NCI-H82 (cell line): ENCODE data around the gene TRAPPC14.
"Not testable (repeated sequence)": the region's sequence is repeated elsewhere in the genome, so short reads cannot be mapped to it uniquely, and the experiment has no call there.

Experiments used
- DNase-seq: peaks from one replicate; lab custom pipeline; 2025; lab: John Stamatoyannopoulos, UW

TRAPPC14 gene

DNA sequence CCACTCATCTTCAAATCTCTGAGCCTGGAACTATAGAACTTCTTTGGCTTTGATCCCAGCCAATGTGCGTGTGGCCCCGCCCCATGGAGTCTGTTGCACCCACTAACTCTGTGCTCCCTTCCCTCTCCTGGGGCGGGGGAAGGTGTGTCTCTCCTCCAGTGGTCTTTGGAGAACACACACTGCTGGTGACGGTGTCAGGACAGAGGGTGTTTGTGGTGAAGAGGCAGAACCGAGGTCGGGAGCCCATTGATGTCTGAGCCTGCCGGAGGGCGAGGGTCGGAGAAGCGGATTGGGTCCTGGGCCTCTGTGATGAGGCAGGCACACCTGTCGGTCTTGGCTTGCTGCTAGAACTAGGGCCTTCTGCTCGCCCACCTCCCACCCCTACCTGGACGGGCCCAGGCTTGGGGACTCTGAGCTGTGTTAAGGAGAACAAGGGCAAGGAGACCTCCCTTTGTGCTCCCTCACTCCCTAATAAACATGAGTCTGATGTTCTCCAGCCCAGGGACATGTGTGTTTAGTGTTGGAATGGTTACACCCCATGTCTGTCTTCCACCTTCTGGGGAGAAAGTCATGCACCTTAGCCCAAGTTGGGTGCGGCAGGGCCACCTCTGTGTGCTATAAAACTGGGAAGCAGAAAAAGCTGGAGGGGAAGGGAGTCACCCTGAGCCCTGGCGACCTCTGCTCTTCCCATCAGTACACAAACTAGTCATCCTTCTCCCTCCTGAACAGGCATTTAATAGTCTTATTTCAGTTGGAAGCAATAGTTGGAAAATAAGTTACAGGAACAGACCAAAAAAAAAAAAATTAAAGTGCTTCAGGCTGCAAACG lies 4.6 kb downstream of the TRAPPC14 start:
- DNase-seq = no peak

GRCh38 chr7:100152937-100153666 lies 5.4 kb downstream of the TRAPPC14 start:
- no peak for DNase-seq

- no peak for DNase-seq
These were observed 6.1 kb downstream of the TRAPPC14 start for GRCh38 chr7:100152404-100152803.

GRCh38 chr7:100148559-100149328 lies 9.8 kb downstream of the TRAPPC14 start, which contains the start of gene LAMTOR4:
Gene LAMTOR4, plus strand, starts transcription at chr7:100148918. Its CDS starts 55 bp downstream, at chr7:100148973.
- peak; percentile 100 for DNase-seq

- DNase-seq = no peak
These were observed 10.3 kb downstream of the TRAPPC14 start for GRCh38 chr7:100148225-100148558.

DNA sequence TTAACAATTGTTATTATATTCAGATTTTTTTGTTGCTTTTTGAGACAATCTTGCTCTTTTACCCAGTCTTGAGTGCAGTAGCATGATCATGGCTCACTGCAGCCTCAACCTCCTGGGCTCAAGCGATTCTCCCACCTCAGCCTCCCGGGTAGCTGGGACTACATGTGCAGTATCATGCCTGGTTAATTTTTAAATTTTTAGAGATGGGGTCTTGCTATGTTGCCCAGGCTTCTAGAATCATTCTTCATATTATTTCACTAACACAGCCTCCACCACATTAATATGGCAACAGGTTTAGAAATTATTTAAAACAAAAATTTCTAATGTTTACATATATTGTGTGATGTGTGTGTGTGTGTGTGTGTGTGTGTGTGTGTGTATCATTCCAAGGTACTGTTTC lies 11.2 kb downstream of the TRAPPC14 start:
- DNase-seq = no peak

DNA sequence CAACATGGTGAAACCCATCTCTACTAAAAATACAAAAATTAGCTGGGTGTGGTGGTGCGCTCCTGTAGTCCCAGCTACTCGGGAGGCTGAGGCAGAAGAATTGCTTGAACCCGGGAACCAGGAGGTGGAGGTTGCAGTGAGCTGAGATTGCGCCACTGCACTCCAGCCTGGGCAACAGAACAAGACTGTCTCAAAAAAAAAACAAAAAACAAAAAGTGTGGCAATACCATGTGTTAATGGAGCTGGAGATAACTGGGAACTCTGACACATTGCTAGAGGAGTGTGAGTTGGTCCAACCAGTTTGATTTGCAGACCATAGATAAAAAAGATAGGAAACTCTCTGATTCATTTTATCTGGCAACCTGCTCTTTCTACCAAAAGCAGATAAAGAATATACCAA lies 12.2 kb downstream of the TRAPPC14 start:
- not testable (repeated sequence) for DNase-seq

- no peak for DNase-seq
These were observed 16.1 kb downstream of the TRAPPC14 start for GRCh38 chr7:100142461-100142860.

DNA sequence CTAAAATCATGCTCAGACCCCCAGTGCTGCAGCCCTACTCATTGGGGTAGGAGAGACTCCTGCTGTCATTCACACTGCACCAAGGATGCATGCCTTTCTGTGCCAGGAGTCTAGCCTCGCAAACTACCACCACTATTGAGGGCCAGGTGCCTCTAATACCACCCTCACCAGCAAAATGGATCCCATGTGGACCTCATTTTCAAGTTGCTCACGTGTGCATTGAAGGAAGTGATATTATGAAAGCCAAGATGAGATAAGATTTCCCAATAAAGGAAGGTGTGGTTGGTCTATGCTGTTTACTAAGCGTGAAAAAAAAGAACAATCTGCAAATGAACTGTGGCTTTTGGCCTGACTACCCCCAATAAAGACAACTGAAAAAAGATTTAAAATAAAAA lies 17.0 kb downstream of the TRAPPC14 start:
- no peak for DNase-seq

- DNase-seq = no peak
These were observed 20.4 kb downstream of the TRAPPC14 start for GRCh38 chr7:100137851-100138760.

DNA sequence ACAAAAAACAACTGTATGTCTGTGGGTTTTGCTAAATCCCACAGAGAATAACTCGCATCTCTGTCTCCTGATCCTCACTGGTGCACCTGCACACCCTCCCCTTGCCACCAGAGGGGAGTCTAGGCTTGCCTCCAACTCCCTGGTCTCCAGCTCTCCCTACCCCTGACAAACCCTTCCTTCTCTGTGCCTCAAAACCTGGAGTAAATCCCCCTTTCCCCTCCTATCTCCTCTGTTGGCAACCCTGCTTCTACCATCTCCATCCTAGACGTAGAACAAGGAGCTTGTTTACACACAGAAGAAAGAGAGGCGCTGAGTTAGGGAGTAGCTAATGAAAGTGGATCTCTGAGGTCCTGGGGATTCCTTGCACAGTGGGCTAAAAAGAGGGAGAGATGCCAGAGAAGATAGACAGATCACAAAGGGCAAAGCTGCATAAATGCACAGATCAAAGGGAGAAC lies 25.8 kb downstream of the TRAPPC14 start:
- peak; percentile 85 for DNase-seq

DNA sequence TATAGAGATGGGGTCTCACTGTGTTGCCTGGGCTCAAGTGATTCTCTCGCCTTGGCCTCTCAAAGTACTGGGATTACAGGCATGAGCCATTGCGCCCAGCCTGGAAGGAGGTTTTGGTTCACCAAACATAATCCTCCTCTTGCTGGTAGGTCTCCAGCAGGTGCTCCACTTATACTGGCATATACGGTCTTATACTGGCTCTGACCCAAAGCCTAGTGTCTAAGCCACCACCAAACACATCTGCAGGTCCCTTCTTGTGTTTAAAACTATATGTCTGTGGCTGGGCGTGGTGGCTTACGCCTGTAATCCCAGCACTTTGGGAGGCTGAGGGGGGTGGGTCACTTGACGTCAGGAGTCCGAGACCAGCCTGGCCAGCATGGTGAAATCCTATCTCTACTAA lies 26.4 kb downstream of the TRAPPC14 start:
- peak; percentile 41 for DNase-seq

- peak; percentile 89 for DNase-seq
These were observed 27.7 kb downstream of the TRAPPC14 start for GRCh38 chr7:100130608-100131453.

- DNase-seq = not testable (repeated sequence)
These were observed 28.3 kb downstream of the TRAPPC14 start for GRCh38 chr7:100130220-100130607.

GRCh38 chr7:100128637-100128963 lies 29.9 kb downstream of the TRAPPC14 start:
- DNase-seq = no peak

DNA sequence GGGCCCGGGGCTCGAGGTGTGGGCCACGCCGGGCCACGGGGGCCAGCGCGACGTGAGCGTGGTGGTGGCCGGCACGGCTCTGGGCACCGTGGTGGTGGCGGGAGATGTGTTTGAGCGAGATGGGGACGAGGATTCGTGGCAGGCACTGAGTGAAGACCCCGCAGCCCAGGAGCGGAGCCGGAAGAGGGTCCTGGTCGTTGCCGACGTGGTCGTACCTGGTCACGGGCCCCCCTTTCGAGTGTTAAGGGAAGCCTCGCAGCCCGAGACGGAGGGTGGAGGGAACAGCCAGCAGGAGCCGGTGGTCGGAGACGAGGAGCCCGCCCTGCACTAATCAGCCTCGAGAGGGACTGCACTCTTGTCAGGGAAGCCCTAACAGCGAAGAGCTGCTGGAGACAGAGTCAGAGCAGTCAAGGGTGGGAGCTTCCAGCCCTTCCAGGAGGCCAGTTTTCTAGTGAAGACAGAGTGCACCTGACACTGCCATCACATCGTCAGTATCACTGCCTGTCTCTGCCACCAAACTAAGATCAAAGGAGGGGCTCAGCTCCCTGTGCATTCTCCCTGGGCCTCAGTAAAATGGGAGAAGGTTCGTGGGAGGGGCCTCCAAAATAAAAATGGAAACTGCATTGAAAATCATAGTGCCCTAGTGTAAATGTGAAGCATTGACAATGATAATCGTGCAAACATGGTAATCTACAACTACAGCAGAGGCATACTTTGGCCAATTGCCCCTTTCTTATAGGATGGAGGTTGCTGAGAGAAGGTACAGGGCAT lies 30.5 kb downstream of the TRAPPC14 start:
- DNase-seq = peak; percentile 61

GRCh38 chr7:100126931-100127865 lies 31.3 kb downstream of the TRAPPC14 start, which contains the start of gene MBLAC1:
Gene MBLAC1, plus strand, starts transcription at chr7:100126967. Its CDS starts 429 bp downstream, at chr7:100127396.
- peak; percentile 96 for DNase-seq

DNA sequence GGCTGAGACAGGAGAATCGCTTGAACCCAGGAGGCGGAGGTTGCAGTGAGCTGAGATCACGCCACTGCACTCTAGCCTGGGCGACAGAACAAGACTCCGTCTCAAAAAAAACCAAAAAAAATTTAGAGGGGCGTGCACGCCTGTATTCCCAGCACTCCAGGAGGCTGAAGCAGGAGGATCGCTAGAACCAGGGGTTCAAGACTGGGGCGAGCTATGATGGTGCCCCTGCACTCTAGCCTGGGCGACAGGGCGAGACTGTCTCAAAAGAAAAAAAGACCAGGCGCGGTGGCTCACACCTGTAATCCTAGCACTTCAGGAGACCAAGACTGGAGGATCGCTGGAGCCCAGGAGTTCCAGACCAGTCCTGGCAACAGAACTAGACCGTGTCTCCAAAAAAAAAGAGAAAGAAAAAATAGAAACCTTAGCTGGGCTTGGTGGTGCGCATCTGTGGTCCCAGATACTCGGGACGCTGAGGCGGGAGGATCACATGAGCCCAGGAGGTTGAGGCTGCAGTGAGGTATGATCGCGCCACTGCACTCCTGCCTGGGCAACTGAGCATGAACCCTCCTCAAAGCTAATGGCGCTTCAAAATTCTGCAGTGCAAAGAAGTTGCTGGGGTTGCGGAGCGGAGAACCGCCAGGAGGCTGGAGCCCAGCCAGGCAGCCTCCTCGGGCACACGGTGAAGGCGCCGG lies 32.1 kb downstream of the TRAPPC14 start:
- no peak for DNase-seq
